GM11168 (cell line): ENCODE measurements around the gene CLHC1.
"Not testable (repeated sequence)": the region's sequence is repeated elsewhere in the genome, so short reads cannot be mapped to it uniquely, and the experiment has no call there.

Experiments used
- in situ Hi-C: fragments of 300-500 bp; cut with MboI; formaldehyde crosslinking; loops from one replicate; pipeline ENCODE4 v1.12.0; 2022; ENCODE audit warnings: low sequenced_read_pairs; ENCODE audit not compliant: unreplicated experiment

CLHC1 gene

DNA sequence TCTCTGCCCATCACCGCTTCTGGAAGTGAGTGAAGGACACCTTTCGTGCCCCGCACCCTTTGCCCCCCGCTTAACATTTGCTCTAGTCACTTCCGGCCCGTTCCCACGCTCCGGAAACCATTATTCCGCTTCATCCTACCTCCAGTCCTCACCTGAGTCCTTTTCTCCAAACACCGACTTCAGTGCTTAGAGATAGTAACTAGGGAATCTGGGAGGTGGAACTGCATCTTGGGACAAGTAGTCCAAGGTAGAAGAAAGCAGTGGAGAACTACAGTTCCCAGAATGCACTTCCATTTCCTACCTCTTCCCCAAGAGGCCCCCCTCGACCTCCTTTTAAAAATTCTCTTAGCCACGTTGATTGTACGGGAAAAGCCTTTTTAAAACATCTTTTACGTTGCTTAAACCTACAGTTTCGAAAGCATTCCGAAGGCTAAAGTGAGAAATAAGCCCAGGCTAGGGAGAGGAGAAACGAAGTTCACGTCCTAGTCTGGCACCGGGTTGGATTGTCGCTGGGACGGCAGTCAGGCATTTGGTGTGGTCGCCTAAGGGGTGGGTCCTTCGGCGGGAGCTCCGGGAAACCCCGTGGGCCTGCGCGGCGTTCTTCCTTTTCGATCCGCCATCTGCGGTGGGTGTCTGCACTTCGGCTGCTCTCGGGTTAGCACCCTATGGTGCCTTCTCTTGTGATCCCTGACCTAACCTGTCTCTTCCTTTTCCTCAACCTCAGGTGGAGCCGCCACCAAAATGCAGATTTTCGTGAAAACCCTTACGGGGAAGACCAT, at the start of gene CLHC1, which contains the start of gene RPS27A:
Gene CLHC1 (minus strand): TSS at position 210 of the 779 bp plus-strand sequence. CDS start 9,882 bp downstream, outside the sequence.
Gene RPS27A (plus strand): TSS at position 605 of the 779 bp plus-strand sequence. CDS start 137 bp downstream, at position 742.
- in situ Hi-C loops, result no loop called here

DNA sequence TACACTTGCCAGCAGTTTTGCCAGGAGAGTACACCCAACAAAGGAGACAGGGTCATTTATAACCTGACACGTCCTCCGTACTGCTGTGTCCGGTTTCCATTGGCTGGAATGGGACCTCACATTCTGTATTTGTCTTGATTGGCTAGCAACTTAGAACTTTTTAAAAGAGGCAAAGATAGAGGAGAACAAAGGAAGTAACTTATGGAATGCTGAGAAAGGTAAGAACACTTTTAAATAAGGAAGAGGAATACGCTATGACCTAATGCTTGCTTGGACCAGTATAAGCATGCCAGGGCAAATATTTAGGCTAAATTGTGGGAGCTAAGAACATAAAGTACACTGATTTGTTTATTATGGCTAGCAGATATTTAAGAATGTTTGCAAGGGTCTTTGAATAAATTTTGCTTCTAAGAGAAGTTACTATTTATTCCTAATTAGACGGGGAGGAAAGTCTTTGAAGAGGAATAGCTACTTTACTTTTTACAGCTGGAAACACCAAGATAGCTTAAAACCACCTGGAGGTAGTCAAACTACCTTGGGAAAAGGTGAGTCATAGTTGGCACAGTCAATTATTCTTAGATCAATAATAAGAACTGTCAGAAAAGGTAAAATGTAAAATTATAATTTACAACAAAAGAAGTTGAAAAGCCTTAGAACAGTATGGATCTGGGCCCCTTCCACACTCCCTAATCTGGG, 48.9 kb upstream of the CLHC1 start:
- in situ Hi-C loops, result not testable (repeated sequence)

DNA sequence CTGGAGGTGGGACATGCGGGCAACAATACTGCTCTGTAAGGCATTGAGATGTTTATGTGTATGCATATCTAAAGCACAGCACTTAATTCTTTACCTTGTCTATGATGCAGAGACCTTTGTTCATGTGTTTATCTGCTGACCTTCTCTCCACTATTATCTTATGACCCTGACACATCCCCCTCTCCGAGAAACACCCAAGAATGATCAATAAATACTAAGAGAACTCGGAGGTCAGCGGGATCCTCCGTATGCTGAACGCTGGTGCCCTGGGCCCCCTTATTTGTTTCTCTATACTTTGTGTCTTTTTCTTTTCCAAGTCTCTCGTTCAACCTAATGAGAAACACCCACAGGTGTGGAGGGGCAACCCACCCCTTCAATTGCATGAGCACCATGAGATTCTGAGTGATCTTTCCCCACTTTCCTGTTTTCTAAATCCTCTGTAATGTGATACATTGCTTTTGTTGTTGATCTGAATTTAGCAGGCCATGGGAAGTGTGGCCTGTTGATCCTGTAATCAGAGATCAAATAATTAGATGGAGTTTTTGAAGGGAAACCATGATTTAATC, 47.8 kb upstream of the CLHC1 start:
- in situ Hi-C loops, result not testable (repeated sequence)

DNA sequence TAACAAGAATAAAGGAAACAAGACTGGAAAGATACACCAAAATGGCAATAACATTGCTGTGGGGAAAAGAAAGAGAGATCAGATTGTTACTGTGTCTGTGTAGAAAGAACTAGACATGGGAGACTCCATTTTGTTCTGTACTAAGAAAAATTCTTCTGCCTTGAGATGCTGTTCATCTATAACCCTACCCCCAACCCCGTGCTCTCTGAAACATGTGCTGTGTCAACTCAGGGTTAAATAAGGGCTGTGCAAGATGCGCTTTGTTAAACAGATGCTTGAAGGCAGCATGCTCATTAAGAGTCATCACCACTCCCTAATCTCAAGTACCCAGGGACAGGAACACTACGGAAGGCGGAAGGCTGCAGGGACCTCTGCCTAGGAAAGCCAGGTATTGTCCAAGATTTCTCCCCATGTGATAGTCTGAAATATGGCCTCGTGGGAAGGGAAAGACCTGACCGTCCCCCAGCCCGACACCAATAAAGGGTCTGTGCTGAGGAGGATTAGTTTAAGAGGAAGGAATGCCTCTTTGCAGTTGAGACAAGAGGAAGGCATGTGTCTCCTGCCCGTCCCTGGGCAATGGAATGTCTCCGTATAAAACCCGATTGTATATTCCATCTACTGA, 47.2 kb upstream of the CLHC1 start:
- in situ Hi-C loops, result not testable (repeated sequence)

DNA sequence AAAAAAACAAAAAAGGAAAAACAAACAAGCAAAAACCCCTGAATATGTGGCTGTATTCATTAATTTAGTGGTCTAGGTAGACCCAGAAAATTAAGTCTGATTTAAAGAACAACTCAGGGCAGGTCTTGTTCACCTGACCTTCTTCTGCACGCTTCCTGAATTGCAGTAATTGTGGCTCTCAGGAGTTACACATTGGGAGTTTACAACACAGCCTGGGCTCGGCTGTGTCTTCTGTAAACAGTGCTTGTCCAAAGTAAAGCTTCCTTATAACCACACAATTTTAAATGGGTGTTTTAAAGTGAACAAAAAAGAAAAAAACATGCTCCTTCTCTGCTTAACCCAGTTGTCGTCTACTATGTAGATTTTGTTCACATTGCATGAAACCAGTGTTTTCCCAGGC, 45.2 kb upstream of the CLHC1 start:
- in situ Hi-C loops, result no loop called here

DNA sequence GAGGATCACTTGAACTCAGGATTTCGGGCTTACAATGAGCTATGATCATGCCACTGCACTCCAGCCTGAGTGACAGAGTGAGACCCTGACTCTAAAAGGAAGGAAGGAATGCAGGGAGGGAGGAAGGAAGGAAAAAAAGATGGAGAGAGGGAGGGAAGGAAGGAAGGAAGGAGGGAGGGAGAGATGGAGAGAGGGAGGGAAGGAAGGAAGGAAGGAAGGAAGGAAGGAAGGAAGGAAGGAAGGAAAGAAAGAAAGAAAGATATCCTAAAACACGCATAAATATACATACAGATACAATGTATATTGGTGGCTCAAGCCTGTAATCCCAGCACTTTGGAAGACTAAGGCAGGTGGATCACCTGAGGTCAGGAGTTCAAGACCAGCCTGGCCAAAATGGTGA, 42.3 kb upstream of the CLHC1 start:
- in situ Hi-C loops, result not testable (repeated sequence)

DNA sequence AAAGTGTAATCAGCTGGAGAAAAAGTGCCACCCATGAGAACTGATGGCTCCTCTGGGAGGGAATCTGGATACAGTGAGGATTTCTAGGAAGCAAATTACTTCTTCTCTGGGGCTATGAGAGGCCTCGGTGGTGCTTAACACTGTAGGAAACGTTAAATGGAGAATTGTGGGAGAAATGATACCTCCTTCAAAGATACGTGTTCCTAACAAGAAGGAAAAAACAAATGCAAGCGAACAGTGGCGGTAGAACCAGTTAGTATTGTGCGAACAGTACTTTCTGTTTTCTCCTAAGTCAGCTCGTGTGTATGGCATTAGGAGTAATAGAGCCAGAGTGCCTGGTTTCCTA, 37.5 kb upstream of the CLHC1 start:
- in situ Hi-C loops, result no loop called here

DNA sequence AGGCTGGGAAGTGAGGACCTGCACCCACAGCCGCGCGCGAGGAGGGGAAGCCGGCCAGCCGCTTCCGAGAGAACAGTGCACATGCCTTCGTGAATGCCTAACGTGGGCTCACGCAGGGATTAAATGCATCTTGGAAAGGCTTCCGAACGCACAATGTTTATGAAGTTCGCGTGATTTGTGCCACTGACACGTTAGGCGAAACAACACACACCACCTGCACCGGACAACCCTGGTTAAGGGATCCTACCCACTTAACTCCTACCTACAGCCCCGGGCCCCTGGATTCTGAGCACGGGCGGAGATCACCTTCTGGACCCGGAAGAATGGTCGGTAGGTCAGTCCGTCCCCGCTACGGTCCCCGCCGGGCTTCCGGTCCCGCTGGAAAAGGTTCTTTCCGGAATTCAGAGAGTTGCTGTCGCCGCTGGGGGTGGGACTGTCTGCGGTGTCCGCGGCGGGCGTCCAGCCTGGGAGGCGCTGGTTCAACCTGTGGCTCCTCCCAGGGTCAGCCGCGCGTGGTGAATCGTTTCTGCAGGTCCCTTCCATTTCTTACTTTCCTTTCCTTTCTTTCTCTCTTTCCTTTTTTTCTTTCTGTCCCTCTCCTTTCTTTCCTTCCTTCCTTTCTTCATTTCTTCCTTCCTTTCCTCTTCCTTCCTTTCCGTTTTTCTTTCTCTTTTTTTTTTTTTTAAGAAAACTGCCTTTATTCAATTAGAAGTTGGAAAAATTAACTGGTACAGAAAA, 37.0 kb upstream of the CLHC1 start, which contains the start of gene MTIF2:
Gene MTIF2 (minus strand): TSS at position 325 of the 738 bp plus-strand sequence. CDS start 5,373 bp downstream, outside the sequence.
- in situ Hi-C loops, result no loop called here

DNA sequence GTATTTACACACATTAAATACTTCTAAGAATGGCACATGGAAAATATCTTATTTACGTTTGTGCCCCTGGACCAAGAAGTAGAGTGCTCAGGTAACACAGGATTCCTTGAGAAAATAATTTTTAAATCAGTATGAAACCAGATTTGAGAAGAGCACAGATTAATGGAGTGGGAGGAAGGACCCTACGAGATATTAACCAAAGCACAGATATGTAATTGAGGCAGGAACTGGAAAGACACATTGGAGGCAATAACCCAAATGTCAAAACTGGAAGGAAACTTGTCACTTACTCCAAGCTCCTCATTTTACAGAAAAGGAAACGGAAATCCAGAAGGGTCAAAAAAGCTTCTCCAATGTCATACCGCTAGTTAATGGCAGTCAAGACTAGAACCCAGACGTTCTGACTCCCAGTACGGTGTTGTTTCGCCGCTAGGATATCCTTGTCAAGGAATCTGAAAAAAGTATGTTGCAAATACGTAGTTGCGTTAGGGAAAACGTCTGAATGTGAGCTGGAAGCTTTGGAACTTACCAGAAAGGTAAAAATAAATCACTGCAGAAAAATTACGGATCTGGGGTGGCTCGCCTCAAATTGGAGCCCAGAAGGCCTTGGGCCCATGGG, 36.3 kb upstream of the CLHC1 start:
- in situ Hi-C loops, result no loop called here

DNA sequence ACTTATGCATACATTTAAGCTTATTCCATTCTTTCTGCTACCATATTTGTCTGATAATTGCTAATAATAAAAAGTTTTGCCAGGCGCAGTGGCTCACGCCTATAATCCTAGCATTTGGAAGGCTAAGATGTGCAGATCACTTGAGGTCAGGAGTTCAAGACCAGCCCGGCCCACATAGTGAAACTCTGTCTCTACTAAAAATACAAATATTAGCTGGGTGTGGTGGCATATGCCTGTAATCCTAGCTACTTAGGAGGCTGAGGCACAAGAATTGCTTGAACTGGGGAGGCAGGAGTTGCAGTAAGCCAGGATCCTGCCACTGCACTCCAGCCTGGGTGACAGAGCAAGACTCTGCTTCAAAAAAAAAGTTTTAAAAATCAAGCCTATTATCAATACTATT, 27.5 kb upstream of the CLHC1 start:
- in situ Hi-C loops, result not testable (repeated sequence)

DNA sequence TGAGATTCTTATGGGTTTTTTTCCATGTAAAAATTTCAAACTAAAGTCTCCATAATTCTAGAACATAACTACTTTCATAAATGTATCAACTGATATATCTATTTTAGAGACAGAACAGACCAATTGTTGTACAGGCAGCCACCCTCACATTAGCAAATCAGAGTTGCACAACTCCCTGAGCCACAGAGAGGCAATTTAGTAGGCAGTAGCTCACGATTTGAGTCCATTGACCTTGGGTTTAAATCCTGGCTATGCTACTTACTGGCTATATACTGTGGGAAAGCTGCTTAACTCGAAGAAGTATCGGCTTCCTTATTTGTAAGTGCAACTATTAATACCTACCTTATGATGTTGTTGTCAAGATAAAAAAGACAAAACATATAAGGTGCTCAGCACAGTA, 20.7 kb upstream of the CLHC1 start:
- in situ Hi-C loops, result no loop called here

DNA sequence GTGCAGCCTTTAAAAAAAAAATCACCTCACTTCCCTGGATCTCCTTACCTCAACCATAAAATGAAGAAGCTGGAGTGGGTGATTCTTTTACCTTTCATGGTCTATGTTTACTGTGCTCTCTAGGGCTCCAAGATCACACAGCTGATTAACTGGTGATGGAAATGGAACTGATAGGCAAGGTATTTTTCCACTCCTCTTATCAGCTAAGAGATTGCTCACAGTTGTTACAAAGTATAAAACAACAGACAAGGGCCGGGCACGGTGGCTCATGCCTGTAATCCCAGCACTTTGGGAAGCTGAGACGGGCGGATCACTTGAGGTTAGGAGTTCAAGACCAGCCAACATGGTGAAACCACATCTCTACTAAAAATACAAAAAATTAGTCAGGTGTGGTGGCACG, 14.9 kb upstream of the CLHC1 start:
- in situ Hi-C loops, result no loop called here

DNA sequence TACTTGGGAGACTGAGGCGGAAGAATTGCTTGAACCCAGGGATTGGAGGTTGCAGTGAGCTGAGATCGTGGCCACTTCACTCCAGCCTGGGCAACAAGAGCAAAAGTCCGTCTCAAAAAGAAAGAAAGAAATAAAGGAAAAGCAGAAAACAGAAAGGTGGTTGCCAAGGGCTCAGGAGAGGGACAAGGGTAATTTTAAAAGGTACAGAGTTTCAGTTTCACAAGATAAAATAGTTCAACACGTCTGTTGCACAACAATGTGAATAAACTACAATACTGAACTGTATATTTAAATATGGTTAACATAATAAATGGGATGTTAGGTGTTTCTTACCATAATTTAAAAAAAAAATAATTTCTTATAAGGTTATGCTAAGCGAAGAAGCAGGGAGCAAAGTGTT, 13.3 kb upstream of the CLHC1 start:
- in situ Hi-C loops, result no loop called here

DNA sequence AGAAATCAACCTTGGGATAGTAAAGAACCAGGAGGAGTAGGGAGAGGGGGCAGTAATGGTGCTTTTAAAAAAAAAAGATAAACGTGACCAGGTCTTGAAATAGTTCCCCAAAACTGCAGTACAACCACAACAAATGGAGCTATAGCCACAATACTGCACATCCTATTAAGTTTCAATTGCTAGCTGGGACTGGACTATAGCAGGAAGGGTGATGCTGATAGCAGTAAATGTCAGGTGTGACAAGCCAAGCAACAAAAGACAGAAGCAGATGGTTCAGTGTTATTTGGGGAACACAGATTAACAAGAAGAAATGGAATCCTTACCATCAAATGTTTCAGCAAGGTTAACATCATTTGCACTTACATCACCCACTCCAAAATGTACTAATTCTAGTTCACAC, 10.5 kb upstream of the CLHC1 start:
- in situ Hi-C loops, result no loop called here

DNA sequence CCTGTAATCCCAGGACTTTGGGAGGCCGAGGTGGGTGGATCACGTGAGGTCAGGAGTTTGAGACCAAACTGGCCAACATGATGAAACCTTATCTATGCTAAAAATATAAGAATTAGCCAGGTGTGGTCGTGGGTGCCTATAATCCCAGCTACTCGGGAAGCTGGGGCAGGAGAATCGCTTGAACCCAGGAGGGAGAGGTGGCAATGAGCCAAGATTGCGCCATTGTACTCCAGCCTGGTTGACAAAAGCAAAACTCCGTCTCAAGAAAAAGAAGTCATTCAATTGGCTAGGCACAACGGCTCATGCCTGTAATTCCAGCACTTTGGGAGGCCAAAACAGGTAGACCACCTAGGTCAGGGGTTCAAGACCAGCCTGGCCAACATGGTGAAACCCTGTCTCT, 9.5 kb upstream of the CLHC1 start:
- in situ Hi-C loops, result not testable (repeated sequence)

DNA sequence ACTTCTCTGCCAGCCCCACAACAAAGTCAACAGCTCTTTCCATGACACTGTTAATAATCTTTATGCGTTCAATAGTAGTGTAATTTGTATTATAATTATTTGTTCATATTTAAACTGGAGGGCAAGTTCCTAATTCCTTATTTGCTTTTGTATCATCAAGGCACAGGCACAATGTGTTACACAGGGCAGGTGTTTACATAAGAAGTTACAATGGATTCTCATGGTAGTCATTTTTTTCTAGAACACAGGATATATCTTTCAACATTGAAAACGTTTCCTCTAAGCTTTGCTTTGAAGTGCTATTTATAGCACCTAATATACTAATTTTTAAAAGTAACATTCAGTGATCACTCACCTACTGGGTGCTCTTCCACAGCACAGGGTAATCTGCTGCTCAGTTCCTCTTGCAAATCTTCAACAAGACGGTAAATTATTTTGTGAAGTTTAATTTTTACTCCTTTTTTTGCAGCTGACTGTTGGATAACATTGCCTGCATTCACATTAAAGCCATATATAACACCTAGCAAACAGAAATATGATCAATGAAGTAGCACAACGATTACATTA, 7.6 kb upstream of the CLHC1 start:
- in situ Hi-C loops, result no loop called here

DNA sequence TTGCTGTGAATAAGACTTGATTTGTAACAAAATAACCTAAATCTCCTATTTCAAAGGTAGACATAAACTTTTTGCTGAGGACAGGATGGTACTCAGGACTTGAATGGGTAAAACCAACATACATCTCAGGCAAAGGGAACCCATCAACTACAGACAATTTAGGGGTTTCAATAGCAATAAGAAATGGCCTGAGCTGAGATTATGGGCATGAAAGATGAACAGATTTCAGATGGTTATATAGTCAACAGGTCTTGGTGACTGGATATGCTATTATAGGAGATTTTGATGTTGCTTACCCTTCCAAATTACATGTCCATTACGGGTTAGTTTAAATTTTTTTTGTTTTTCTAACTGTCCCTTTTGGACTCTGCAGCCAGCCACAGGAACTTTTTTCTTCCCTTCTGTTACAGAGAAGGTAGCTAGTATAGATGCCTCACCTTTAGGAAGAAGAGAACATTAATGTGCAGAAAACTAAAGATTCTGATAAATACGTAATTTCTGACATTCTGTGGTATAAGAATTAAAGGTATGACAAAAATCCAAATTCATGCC, 5.0 kb upstream of the CLHC1 start:
- in situ Hi-C loops, result no loop called here

DNA sequence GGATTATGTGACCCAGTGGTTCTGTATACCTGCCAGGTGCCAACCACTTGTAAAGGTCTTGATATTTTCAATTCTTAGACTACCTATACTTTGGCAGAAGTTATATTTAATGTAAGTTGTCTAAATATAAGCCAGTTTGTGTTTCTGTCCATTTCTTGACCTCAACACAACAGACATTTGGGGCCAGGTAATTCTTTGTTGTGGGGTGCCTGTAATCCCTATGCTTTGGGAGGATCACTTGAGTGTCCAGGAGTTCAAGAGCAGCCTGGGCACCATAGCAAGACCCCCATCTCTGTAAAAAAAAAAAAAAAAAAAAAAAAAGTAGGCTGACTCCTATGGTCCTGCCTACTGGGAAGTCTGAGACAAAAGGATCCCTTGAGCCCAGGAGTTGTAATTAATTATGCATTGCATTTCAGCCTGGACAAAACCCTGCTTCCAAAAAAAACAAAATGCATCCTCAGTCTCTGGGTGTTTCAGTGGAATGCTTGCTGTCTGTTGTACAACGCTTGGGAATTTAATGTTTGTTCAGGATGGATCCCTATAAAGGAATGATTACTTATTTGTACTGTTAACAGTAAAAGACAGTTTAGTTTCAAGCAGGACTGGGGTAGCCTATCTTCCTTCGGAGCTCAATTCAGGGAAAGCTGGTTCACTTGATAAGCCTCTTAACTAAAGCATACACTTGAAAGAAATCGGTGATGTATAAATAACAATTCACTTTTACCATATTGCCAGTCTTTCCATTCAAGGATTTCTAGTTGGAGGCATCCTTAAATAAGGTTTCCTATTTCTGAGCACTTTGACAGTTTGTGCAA, 3.8 kb upstream of the CLHC1 start:
- in situ Hi-C loops, result no loop called here

DNA sequence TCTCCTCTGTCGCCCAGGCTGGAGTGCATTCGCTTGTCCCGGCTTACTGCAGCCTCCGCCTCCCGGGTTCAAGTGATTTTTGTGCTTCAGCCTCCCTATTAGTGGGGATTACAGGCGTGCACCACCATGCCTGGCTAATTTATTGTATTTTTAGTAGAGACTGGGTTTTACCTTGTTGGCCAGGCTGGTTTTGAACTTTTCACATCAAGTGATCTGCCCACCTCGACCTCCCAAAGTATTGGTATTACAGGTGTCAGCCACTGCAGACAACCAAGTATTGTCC, 1.5 kb upstream of the CLHC1 start:
- in situ Hi-C loops, result no loop called here
